ENCODE data around the gene SBF2.
"Not testable (repeated sequence)": the region's sequence is repeated elsewhere in the genome, so short reads cannot be mapped to it uniquely, and the experiment has no call there.

DNA sequence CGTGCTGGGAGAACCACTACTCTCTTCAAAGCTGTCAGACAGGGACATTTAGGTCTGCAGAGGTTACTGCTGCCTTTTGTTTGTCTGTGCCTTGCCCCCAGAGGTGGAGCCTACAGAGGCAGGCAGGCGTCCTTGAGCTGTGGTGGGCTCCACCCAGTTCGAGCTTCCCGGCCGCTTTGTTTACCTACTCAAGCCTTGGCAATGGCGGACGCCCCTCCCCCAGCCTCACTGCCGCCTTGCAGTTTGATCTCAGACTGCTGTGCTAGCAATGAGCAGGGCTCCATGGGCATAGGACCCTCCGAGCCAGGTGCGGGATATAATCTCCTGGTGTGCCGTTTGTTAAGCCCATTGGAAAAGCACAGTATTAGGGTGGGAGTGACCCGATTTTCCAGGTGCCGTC, 62.2 kb downstream of the SBF2 start:
- TF ChIP-seq, protein P1, sequence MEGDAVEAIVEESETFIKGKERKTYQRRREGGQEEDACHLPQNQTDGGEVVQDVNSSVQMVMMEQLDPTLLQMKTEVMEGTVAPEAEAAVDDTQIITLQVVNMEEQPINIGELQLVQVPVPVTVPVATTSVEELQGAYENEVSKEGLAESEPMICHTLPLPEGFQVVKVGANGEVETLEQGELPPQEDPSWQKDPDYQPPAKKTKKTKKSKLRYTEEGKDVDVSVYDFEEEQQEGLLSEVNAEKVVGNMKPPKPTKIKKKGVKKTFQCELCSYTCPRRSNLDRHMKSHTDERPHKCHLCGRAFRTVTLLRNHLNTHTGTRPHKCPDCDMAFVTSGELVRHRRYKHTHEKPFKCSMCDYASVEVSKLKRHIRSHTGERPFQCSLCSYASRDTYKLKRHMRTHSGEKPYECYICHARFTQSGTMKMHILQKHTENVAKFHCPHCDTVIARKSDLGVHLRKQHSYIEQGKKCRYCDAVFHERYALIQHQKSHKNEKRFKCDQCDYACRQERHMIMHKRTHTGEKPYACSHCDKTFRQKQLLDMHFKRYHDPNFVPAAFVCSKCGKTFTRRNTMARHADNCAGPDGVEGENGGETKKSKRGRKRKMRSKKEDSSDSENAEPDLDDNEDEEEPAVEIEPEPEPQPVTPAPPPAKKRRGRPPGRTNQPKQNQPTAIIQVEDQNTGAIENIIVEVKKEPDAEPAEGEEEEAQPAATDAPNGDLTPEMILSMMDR (IDR thresholded peaks at IDR 0.05; ENCODE audit: insufficient read depth, low read length), result not testable (repeated sequence)
- not testable (repeated sequence) for TF ChIP-seq POLR2AphosphoS5, GABPA (IDR thresholded peaks at IDR 0.05; ENCODE audit: low read depth)
- TF ChIP-seq, protein P2, sequence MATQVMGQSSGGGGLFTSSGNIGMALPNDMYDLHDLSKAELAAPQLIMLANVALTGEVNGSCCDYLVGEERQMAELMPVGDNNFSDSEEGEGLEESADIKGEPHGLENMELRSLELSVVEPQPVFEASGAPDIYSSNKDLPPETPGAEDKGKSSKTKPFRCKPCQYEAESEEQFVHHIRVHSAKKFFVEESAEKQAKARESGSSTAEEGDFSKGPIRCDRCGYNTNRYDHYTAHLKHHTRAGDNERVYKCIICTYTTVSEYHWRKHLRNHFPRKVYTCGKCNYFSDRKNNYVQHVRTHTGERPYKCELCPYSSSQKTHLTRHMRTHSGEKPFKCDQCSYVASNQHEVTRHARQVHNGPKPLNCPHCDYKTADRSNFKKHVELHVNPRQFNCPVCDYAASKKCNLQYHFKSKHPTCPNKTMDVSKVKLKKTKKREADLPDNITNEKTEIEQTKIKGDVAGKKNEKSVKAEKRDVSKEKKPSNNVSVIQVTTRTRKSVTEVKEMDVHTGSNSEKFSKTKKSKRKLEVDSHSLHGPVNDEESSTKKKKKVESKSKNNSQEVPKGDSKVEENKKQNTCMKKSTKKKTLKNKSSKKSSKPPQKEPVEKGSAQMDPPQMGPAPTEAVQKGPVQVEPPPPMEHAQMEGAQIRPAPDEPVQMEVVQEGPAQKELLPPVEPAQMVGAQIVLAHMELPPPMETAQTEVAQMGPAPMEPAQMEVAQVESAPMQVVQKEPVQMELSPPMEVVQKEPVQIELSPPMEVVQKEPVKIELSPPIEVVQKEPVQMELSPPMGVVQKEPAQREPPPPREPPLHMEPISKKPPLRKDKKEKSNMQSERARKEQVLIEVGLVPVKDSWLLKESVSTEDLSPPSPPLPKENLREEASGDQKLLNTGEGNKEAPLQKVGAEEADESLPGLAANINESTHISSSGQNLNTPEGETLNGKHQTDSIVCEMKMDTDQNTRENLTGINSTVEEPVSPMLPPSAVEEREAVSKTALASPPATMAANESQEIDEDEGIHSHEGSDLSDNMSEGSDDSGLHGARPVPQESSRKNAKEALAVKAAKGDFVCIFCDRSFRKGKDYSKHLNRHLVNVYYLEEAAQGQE (IDR thresholded peaks at IDR 0.05; ENCODE audit: insufficient replicate concordance, low read depth), result not testable (repeated sequence)
